Measurements from ENCODE around the gene SCAMP3. TPM values are rescaled to one million over a fixed set of nuclear protein-coding genes. Genes with fewer than 3 reads are reported as not detected.

SCAMP3 gene
- total RNA-seq, 1 donor from 2014 or later, result 50.5 TPM

DNA sequence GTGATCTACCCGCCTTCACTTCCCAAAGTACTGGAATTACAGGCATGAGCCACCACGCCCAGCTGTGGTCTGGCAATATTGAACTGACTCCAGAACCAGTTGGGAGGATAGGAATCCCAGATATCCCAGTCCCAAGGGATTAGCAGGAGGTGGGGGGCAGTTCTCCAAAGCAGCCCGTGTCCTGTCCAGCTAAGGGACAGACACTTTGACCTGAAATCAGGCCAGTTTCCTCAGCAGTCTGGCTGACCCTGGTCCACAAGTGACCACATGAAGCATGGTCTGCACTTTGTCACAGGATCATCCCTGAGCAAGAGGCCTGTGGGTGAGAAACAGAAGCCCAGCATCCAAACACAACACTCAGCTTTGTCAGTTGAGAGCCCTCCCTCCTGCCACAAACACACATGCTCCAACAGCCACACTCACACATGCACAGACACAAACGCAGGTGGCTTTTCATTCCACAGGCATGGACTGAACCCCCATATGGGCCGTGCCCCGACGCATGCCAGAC, 43.8 kb upstream of the SCAMP3 start:
- H3K9me3 Mint-ChIP-seq, result no peaks in the 10 kb centered on the region
- H3K4me1 Mint-ChIP-seq, result peaks cover 15% of the 10 kb centered on the region
- TF ChIP-seq, protein P1, sequence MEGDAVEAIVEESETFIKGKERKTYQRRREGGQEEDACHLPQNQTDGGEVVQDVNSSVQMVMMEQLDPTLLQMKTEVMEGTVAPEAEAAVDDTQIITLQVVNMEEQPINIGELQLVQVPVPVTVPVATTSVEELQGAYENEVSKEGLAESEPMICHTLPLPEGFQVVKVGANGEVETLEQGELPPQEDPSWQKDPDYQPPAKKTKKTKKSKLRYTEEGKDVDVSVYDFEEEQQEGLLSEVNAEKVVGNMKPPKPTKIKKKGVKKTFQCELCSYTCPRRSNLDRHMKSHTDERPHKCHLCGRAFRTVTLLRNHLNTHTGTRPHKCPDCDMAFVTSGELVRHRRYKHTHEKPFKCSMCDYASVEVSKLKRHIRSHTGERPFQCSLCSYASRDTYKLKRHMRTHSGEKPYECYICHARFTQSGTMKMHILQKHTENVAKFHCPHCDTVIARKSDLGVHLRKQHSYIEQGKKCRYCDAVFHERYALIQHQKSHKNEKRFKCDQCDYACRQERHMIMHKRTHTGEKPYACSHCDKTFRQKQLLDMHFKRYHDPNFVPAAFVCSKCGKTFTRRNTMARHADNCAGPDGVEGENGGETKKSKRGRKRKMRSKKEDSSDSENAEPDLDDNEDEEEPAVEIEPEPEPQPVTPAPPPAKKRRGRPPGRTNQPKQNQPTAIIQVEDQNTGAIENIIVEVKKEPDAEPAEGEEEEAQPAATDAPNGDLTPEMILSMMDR (IDR thresholded peaks at IDR 0.05; ENCODE audit: unreplicated experiment), result no peak
- no peak overlapping the region for H3K27ac Mint-ChIP-seq
- no peak for DNase-seq (ENCODE audit: low spot score in 2 of 2, unreplicated experiment in 2 of 2)
- peaks cover 2% of the 10 kb centered on the region for H3K36me3 Mint-ChIP-seq
- no peak overlapping the region for H3K4me3 Mint-ChIP-seq
- no peaks in the 10 kb centered on the region for H3K27me3 Mint-ChIP-seq (ENCODE audit: low read depth)

DNA sequence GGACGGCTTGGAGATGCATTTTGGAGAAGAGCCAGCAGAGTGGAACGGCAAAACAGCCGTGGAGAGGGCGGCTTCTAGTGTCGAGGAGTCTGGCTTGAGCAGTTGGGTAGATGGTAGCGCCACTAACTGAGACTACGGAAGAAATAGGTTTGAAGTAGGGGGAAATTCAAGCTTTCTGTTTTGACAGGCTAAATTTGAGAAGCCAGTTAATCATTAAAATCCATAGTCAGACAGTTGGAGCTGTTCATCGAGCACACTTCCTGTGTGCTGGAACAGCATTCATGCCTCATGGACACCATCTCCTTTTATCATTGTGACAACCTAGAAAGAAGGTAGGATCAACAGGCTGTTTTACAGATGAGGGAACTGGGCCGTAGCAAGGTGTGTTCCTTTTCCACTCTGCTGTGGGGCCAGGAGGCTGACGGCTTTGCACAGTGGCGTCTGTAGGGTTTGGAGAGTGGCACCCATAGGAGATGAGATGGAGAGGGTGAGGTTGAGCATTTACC, 42.5 kb upstream of the SCAMP3 start:
- Mint-ChIP-seq H3K9me3 (no peaks in the 10 kb centered on the region), H3K4me1 (peaks cover 5% of the 10 kb centered on the region), H3K36me3 (no peaks in the 10 kb centered on the region), H3K27ac (no peak overlapping the region), H3K4me3 (no peak overlapping the region), H3K27me3 (ENCODE audit: low read depth) (no peaks in the 10 kb centered on the region)
- TF ChIP-seq, protein P1 (IDR thresholded peaks at IDR 0.05; ENCODE audit: unreplicated experiment), result no peak
- DNase-seq (ENCODE audit: low spot score in 2 of 2, unreplicated experiment in 2 of 2), result no peak

GRCh38 chr1:155301342-155301841, 39.2 kb upstream of the SCAMP3 start, which contains the start of gene PKLR:
TSS of gene PKLR (minus strand) at chr1:155301438. CDS start at chr1:155301395, 43 bp downstream.
- H3K27me3 Mint-ChIP-seq (ENCODE audit: low read depth), result peaks cover 2% of the 10 kb centered on the region
- peaks cover 13% of the 10 kb centered on the region for H3K4me1 Mint-ChIP-seq
- no peak for DNase-seq (ENCODE audit: low spot score in 2 of 2, unreplicated experiment in 2 of 2)
- no peak within 1 kb of the TSS for H3K27ac Mint-ChIP-seq
- H3K9me3 Mint-ChIP-seq, result no peaks in the 10 kb centered on the region
- H3K4me3 Mint-ChIP-seq, result no peak within 1 kb of the TSS
- TF ChIP-seq, protein P1 (IDR thresholded peaks at IDR 0.05; ENCODE audit: unreplicated experiment), result no peak
- no peaks in the 10 kb centered on the region for H3K36me3 Mint-ChIP-seq

DNA sequence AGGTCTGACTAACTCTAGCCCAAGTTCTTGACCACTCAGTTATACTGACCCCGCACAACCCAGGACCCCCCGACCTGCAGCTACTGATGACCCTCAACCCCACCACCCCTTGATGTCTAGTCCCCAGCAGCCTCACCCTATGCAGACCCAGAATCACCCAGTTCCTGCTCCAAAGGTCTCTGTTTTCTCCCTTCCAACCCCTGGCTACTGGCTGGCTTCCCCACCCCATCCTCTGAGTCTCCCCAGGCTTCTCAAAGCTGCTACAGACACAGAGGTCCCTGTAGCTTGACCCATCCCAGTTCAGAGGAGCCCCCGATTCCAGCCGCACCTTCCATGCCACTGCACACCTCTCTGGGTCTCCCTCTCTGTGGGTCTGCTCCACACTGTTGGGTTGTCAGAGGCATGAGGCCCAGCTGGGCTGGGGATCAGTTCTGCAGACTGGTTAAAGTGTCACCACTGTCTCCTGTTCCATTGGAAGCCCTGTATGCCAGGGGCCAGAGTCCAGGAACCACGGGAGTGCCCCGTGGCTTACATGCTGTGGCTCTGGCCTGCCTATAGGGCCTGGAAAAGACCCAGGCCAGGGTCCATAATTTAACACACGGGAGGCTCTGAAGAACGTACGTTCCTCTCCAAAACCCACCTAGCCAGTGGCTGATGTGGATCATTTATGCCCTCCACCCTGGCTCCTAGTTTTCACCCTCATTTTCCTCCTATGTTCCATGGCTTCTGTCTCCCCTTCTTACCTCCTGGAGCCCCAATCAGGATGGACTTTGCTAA, 38.6 kb upstream of the SCAMP3 start:
- Mint-ChIP-seq H3K27ac (no peak overlapping the region), H3K36me3 (no peaks in the 10 kb centered on the region), H3K4me1 (peaks cover 13% of the 10 kb centered on the region), H3K9me3 (no peaks in the 10 kb centered on the region), H3K27me3 (ENCODE audit: low read depth) (peaks cover 2% of the 10 kb centered on the region), H3K4me3 (no peak overlapping the region)
- TF ChIP-seq, protein P1 (IDR thresholded peaks at IDR 0.05; ENCODE audit: unreplicated experiment), result no peak
- DNase-seq (ENCODE audit: low spot score in 2 of 2, unreplicated experiment in 2 of 2), result no peak

GRCh38 chr1:155300024-155300423, 37.9 kb upstream of the SCAMP3 start:
- H3K27ac Mint-ChIP-seq, result no peak overlapping the region
- no peaks in the 10 kb centered on the region for H3K36me3 Mint-ChIP-seq
- DNase-seq (ENCODE audit: low spot score in 2 of 2, unreplicated experiment in 2 of 2), result no peak
- H3K4me3 Mint-ChIP-seq, result no peak overlapping the region
- H3K4me1 Mint-ChIP-seq, result peaks cover 13% of the 10 kb centered on the region
- H3K9me3 Mint-ChIP-seq, result no peaks in the 10 kb centered on the region
- TF ChIP-seq, protein P1 (IDR thresholded peaks at IDR 0.05; ENCODE audit: unreplicated experiment), result no peak
- peaks cover 2% of the 10 kb centered on the region for H3K27me3 Mint-ChIP-seq (ENCODE audit: low read depth)

Measured in mesothelial cell of epicardium (in vitro differentiated cells).